LNCAP (cell line): ENCODE data around the gene C22orf39.

Experiments
- CTCF ChIP-seq: fragments of 450-650 bp; IDR thresholded peaks from 2 replicates; pipeline ENCODE4 v1.5.1; 2017; ENCODE audit warnings: mild to moderate bottlenecking

C22orf39 gene, protein sequence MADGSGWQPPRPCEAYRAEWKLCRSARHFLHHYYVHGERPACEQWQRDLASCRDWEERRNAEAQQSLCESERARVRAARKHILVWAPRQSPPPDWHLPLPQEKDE

GRCh38 chr22:19447330-19448075 is at the start of gene C22orf39:
TSS of gene C22orf39 (minus strand) at chr22:19447711. CDS start at chr22:19447688, 23 bp downstream.
- TF ChIP-seq CTCF = no peak

DNA sequence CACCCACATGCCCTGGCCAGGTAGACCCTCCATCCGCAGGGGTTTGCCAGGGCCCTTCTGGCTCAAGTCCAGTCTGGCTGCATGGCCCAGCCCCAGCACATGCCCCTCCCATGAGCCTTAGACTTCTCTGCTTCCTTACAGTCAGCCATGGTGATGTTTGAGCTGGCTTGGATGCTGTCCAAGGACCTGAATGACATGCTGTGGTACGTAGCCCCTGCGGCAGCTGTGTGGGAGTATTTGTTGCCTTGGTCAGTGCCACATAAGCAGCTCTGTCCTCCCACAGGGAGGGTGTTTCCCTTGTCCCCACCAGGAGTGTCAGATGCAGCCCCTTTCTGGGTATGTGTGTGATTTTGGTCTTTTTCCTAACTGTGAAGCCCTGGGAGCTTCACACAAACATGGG is 49.7 kb upstream of the C22orf39 start:
- TF ChIP-seq CTCF = no peak

GRCh38 chr22:19496324-19496630 is 48.8 kb upstream of the C22orf39 start:
- no peak for TF ChIP-seq CTCF

DNA sequence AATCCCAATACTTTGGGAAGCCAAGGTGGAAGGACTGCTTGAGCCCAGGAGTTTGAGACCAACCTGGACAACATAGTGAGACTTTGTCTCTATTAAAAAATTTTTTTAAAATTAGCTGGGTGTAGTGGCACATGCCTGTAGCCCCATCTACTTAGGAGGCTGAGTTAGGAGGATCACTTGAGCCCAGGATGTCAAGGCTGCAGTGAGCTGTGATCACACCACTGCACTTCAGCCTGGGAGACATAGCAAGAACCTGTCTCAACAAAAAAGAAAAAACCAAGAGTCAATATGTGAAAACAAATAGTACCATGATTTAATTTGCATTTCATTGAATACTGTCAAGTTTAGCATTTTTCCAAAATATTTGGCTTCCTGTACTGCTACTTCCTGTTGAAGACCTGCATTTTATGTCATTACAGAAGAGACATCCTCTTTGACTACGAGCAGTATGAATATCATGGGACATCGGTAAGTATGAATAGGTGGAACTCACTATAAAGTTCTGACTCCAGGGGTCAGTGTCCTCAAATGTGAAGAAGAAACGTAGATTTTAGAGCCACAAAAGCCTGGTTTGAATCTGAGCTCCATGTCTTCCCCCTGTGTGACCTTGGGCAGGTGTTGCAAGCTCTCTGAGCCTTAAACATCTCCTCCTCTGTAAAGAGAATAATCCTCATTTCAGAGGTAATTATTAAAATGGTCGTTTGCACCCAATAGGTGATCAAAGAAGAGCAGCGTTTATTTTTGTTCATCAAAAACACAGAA is 48.2 kb upstream of the C22orf39 start:
- TF ChIP-seq CTCF = no peak

DNA sequence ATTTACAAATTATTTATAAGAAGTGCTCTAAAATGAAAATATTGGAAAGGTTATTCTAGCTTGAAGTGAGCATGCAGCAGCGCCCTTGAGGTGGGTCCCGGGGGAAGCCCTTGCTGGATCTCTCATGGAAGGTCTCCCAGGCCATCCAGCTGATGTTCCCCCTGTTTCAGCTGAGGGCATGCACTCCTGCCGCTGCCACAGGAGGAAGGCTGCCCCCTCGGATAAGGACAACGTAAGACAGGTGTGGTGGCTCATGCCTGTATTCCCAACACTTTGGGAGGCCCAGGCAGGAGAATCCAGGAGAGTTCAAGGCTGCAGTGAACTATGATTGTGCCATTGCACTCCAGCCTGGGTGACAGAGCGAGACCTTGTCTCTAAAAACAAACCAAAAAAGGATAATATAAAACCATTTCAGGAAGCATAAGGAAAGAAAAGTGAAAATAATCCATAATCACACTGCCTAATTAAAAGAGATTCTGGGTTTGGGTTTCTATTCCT is 47.2 kb upstream of the C22orf39 start:
- TF ChIP-seq CTCF = no peak

DNA sequence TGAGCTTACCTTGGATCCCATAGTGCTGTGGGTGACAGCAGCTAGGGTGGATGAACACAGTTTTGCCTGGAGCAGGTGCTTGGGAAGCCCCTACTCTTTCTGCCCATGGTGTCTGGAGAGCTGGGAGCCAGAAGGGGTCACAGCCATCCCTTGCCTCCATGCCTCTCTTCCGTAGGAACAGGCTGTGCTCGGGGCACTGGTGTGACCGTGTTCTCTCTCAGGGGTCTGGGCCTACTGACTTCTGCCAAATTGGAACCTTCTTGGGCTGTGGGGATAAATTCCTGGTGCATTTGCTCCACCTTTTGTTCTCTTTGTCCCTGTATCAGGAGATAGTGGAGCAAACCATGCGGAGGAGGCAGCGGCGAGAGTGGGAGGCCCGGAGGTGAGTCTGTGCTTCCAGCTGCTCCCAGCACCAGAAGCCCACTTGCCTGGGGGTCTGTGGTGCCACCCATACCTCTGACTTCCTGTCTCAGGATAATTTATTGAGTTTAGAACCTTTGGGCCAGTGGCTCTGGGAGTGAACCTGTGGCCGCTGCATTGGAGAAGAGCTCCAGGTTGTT is 46.6 kb upstream of the C22orf39 start:
- no peak for TF ChIP-seq CTCF

DNA sequence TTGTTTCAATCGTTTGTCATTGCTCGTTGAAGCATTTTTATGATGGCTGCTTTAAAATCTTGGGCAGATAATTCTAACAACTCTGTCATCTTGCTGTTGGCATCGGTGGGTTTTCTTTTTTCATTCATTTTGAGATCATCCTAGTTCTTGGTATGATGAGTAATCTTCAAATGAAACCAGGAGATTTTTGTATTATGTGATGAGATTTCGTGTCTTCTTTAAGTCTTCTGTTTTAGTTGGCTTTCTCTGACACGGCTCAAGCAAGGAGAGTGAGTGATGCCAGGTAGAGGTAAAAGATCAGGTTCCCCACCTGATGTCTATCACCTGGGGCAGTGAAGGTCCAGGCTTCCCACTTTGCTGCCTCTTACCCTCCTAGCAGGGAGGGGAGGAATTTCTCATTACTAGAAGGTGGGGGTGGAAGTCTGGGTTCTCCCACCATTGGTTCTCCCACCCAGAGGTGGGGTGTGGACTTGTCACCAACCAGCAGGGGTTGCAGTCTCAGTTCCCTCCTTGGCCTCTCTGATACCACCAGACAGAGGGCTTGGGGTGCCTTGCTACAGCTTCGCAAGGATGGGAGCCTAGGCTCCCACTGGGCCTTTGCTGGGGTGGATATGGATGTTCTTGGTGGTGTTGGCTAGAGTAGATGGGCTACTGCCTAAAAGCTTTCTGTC is 45.1 kb upstream of the C22orf39 start:
- no peak for TF ChIP-seq CTCF
